Right lobe of liver (tissue), 4 donors: Measurements from ENCODE around the gene THSD7B.

Source experiments
- CTCF ChIP-seq, 4 donors: fragments of 200-600 bp in 3 of 4; fragments of 450-650 bp in 1 of 4; IDR thresholded peaks; one replicate each; pipeline versions ENCODE4 v1.5.1 to v1.8.0; 2016 to 2022; ENCODE audit warnings: antibody characterized with exemption in 4 of 4, mild to moderate bottlenecking in 2 of 4
- POLR2A ChIP-seq: fragments of 450-650 bp; IDR thresholded peaks from one replicate; pipeline ENCODE4 v1.6.1; 2017; ENCODE audit warnings: antibody characterized with exemption, mild to moderate bottlenecking
- donor health status: DM: no; HTN: no; CAD: no.
- donor health status: DM: no; HTN: no; CAD: no.
- donor health status: DM: no; HTN: yes; CAD: no.

- no peak for TF ChIP-seq CTCF (IDR thresholded peaks at IDR 0.05)
- no peak for TF ChIP-seq POLR2A
Observed at GRCh38 chr2:136891100-136891499, 125.8 kb downstream of the THSD7B start.
